Upper lobe of left lung (tissue), 4 donors: ENCODE data around the gene CAB39L.

Experiments
- CTCF ChIP-seq, 6 experiments: fragments of 450-650 bp in 4 of 6; fragments of 200-600 bp in 2 of 6; sonication (generic) in 2 of 6; IDR thresholded peaks; one replicate each; pipeline ENCODE4 v1.5.1; 2016 to 2019; ENCODE audit warnings: antibody characterized with exemption in 6 of 6
- EP300 ChIP-seq, 4 donors: sonication (generic); formaldehyde crosslinking; IDR thresholded peaks; one replicate each; pipeline ENCODE4 v1.5.1; 2017; ENCODE audit warnings: antibody characterized with exemption in 4 of 4, control low read depth in 2 of 4

GRCh38 chr13:49388091-49388635 lies 55.7 kb downstream of the CAB39L start:
- TF ChIP-seq CTCF (IDR thresholded peaks at IDR 0.05) (no peak), EP300 (IDR thresholded peaks at IDR 0.05) (no peak)
